Frontal cortex (tissue), 4 donors: ENCODE results near the gene ADAM11. TPM values are rescaled to one million over a fixed set of nuclear protein-coding genes. Genes with fewer than 3 reads are reported as not detected.

ENCODE experiments used
- DNase-seq, 2 donors: peaks; one replicate each; pipeline ENCODE4 v3.0.0; 2012; ENCODE audit warnings: low spot score in 2 of 2
- FAIRE-seq: peaks from 2 replicates; lab custom pipeline; 2012; peaks lifted over from hg19 to GRCh38; lab: Jason Lieb, UNC
- small RNA-seq: library from RNA; depleted of rRNA; stranded (forward); fragments of <200 nt; gene quantifications from one replicate; pipeline ENCODE3, GENCODE V24; 2014
- total RNA-seq: library from RNA; depleted of rRNA; stranded (reverse); fragments of >200 nt; gene quantifications from one replicate; pipeline ENCODE4 v1.2.3, GENCODE V29; 2014
- donor health status: control.
- donor health status: control.
- donor health status: control.

Gene ADAM11
- total RNA-seq, 1 donor from 2014 or later: 14.7 TPM

DNA sequence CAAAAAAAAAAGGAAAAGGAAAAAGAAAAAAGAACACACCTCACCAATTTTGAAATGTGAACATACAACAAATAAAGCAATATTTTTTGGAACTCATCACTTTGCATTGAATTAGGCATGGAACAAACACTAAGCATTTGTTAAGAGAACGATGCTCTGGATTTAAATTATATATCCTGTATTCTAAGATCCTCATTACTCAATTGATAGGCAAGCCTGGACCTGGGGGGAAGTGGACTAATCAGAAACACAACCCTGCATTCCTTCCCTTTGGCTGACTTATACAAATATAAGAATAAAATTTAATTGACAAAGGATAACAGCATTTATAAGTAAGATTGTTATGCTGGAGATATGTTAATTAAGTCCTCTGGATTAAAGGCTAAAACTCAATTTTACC is 69.1 kb downstream of the ADAM11 start:
- DNase-seq (no peak), FAIRE-seq (no peak)

DNA sequence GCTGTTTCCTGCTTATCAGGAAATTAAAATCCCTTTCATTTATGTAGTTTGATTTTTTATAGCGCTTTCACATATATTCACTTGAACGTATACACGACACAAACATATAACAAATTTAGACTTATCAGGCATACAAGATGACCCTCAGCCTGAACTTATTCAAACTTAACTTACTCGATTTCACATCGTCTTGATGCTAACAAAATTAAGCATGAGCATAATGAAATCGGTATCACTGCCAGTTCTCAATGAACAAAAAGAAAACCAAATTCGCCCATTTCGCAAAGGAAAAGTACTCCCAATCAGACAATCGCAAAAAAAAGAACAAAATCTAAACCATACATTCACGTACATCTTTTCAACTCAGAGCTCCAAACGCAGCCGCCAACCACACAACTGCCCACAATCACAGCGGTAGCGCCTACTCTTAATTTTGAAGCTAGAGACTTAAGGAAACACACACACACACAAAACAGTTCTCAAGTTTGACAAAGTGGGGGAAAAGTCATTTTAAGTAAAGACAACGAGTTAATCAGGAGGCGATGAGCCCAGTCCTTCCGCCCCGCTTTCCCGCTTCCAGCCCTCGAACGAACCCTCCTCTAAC is 70.2 kb downstream of the ADAM11 start:
- no peak for FAIRE-seq
- no peak for DNase-seq

GRCh38 chr17:44829523-44830358 is 71.0 kb downstream of the ADAM11 start, which contains the start of gene GJC1:
GJC1 (minus strand) TSS chr17:44830287; CDS start chr17:44805817, 24,470 bp downstream.
- peak; percentile 44 for DNase-seq
- no peak for FAIRE-seq

DNA sequence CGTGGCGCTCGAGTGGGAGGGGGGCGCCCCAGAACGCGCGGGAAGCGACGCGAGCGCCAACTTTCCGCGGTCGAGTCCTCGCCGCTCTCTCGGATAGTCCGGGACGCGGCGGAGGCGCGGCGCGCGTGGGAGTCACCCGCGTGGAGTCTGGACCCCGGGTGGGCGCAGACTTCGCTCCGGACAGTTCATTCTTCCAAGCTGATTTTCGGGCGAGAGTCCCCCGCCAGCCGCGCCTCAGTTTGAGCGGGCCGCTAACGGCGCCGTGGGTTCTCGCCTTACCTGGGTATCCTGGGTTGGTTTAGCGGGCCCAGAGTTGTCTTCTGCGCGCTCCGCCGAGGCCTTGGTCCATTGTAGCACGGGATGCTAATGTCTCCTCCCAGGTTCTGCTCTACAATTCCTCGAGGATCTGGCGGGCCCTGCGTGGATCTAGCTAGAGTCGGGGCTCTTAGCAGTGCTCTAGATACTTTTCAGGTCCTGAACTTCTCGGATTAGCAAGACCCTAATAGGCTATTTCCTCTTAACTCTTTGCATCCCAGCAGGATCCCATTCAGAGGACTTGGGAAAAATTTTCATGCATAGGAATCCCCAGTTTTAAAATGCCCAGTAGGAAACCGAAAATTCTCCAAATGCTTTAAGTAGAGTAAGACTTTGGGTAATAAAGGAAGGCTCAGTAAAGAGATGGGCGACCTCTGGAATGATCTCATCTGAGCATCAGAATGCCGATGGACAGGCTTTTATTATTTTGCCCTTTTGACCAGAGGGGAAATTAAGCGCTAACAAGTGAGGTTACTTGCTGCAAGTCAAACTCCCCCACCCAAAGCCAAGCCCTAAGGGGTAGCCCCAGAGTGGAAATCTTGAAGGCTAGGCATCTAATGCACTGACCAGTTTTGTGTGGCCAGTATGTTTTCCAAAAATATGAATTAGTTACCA is 71.8 kb downstream of the ADAM11 start:
- DNase-seq (no peak), FAIRE-seq (no peak)

DNA sequence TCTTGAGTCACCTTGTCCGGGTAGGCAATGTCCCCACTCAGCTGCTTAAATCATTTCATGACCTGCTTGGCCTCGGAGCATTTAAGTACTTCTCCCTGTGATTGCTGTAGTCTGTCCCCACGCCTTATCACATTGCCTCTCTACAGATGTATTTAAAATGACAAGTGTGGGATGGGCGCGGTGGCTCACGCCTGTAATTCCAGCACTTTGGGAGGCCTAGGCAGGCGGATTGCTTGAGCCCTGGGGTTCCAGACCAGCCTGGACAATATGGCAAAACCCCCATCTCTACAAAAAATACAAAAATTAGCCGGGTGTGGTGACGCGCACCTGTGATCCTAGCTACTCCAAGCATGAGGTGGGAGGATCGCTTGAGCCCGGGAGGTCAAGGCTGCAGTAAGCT is 72.6 kb downstream of the ADAM11 start:
- FAIRE-seq: no peak
- DNase-seq: no peak

Small RNAs within 50 kb of the gene (small RNA-seq; reads per million reads assigned to genes)
- not detected for gene RN7SL819P

Other genes with a start within 250 kb of the ADAM11 start
- 3.7 TPM for gene FZD2, start 201.5 kb upstream of the ADAM11 start, total RNA-seq
- 0.41 TPM for gene MEIOC, start 102.5 kb upstream of the ADAM11 start, total RNA-seq
- gene CCDC43, start 69.2 kb upstream of the ADAM11 start, total RNA-seq: 43.6 TPM
- 3.3 TPM for gene DBF4B, start 50.3 kb upstream of the ADAM11 start, total RNA-seq
- gene GJC1, start 71.3 kb downstream of the ADAM11 start, total RNA-seq: 76.2 TPM
- gene HIGD1B, start 88.9 kb downstream of the ADAM11 start, total RNA-seq: 3.7 TPM
- 111 TPM for gene EFTUD2, start 140.5 kb downstream of the ADAM11 start, total RNA-seq
- gene GFAP, start 156.5 kb downstream of the ADAM11 start, total RNA-seq: 155 TPM
- gene KIF18B, start 188.8 kb downstream of the ADAM11 start, total RNA-seq: 0.41 TPM
- gene C1QL1, start 209.3 kb downstream of the ADAM11 start, total RNA-seq: 1.2 TPM